HG02938 (cell line): Measurements from ENCODE around the gene RNF220.

ENCODE experiments used
- ATAC-seq: cut with Tn5 transposase; IDR thresholded peaks from one replicate; pipeline ENCODE4 v1.9.1; 2021; ENCODE audit warnings: mild to moderate bottlenecking, moderate library complexity; ENCODE audit not compliant: unreplicated experiment

The RNF220 gene

DNA sequence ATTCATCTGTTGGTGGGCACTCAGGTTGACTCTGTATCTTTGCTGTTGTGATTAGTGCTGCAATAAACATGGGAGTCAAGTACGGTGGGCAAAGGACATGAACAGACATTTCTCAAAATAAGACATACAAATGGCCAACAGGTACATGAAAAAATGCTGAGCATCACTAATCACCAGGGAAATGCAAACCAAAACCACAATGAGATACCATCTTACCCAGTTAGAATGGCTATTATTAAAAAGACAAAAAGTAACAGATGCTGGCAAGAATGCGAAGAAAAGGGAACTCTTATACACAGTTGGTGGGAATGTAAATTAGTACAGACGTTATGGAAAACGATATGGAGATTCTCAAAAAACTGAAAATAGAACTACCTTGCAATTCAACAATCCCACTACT is 170.3 kb downstream of the RNF220 start:
- ATAC-seq: no peak

DNA sequence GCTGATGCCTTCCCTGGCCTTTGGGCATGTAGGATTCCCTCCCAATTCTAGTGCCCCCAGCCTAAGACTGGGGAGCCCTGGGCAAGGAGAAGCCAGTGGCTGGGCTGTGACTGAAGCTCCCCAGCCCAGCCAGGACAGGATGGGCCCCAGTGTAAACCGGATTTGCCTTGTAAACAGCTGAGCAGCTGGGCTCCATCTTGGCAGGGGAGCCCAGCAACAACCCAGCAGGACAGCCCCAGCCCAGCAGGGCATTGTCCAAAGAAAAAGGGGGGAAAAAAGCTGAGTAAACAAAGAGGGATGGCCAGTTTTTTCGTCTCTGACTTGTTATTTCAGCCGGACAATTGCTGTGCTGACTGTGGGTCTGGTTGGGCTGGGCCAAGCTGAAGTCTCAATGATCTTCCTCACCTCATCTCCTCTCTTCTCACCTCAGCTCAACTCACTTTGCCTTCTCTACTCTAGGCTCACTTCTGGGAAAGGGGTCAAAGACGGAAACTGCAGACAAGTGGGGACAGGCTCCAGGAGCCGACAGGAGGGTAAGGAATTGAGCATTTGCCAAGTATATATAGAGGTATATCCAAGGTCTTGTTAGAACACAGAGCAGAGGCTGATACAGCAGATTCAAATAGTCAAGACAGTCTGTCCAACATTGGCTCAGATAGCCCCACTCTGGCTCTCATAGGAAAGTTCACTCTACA is 171.5 kb downstream of the RNF220 start:
- no peak for ATAC-seq

DNA sequence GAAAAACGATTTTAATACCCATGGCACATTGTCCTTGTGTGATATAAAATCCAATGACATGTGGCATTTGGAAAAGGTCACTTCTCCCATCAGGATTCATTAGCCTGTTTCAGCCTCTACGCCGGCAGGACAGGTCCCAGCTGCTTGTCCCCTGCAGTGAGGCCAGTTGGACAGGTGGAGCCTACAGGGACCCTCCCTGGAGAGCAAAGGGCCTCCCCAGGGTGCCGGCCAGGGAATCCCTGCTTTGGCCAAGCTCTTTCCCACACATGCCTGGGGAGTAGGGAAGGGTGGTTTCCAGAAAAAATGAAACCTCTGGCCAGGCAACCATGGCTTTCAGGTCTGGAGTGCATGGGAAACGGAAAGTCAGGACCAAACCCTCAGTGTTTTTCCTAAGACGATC is 176.2 kb downstream of the RNF220 start:
- ATAC-seq: no peak

DNA sequence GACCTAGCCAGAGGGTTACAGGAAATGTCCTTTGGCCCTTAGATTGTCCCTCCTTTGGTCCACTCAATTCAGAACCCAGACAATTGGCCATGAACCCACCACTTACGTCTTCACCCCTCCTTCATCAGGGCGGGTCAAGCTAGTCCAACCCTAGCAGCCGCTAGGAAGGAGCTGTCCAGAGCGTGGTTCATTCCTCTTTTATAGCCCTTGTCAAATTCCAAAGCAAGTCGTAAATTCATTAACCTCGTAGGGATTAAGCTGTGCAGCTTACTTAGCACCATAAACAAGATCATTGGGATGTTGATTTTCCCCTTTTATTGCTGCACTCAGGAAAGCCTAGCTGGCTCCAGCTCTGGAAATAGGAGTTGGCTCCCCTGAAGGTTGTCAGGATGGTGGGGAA is 179.1 kb downstream of the RNF220 start:
- ATAC-seq: no peak

DNA sequence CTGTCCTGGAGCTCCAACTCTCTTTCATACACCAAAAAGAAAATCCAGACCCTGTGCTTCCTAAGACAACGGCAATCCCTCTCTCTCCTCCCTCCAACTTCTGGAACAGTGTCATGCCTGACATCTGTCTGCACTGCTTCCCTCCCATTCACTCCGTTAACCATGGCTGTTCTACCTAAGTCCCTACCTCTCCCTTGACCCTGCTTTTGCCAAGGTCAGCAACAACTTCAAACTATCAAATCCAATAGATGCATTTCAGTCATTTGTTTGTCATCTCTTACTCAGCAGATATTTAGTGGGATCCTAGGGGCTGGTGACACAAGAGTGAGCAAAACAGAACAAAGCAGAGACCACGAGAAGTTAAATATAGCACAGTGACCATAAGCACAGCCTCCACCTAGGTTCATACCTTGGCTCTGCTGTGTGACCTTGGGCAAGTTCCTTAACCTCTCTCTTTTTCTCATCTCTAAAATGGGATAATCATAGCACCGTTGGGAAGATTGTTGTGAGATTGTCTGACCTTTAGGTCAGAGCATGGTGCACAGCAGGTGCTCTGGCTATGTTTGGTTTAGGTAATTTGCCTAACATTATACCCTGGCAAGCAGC is 180.4 kb downstream of the RNF220 start:
- no peak for ATAC-seq

DNA sequence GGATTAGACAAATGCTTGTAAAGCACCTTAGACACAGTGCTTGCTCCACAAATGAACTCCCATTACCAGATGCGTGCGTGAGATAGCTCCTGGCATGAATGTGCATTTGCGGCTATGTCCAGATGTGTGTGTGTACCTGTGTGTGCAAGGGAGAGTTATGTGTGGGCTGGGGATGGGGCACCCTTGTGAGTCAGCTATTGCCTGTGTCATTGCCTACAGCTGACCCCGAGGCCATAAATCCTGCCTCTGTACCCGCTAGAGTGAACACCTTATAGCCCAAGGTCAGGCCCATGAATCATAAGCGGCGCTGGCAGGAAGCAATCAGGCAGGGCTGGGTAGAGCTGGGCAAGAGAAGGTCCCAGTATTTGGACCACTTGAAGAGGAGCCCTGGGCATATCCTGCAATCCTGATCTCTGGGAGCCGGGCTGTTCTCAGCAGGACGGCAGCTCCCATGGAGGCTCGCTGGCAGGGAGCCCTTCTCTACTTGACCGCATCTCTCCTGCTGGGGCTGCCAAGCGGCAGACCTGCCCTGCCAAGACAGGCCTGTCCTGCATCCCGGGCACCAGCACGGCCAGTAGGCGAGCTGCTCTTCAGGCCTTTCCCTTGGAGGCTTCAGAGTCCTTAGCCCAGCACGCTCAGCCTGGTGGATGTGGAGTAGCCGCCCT is 182.9 kb downstream of the RNF220 start:
- ATAC-seq: no peak

DNA sequence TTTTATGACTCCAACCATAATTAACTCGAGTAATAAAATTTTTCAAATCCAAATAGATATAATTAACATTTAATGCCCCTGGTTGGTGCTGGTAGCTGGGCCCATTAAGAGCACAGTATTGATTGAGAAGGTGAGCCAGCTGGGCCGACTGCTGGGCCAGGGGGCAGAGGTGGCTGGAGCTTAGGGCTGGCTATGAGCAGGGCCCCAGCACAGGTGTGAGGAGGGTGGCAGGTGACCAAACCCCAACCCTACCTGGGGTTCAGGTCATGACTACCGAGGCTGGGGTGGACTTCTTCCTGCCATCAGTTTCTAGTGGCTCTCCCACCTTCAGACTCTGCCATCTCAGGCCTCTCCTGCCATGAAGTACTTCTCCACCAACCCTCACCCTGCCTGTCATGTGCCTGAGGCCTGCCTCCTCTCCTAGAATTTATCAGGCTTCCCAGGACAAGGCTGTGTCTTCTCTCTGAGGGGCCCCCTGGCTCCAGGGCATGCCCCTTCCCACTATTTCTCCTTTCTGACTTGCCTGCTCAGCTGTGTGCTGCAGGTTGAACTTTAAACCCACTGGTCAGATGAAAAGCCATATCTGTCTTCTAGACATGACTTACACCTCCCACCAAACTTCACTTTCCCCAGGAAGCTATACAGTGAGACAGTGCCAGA is 183.6 kb downstream of the RNF220 start:
- ATAC-seq: no peak

DNA sequence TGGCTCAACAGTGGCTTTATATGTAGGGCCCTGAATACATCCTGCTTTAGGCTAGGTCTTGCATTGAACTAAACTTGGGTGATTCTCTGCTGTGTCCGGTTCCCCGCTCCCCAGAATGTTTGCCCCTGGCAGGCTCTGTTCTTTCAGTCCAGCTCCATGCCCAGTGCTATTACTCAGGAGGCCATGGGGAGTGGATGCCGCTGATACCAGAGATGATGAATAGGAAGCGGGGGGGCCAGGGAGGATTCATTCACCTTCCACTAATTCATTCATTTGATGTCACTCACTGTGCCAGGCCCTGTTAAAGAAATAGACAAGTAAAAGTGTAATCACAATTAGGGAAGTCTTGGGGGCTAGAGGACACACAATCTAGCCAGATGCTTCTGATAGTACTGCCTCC is 185.4 kb downstream of the RNF220 start:
- ATAC-seq: no peak

DNA sequence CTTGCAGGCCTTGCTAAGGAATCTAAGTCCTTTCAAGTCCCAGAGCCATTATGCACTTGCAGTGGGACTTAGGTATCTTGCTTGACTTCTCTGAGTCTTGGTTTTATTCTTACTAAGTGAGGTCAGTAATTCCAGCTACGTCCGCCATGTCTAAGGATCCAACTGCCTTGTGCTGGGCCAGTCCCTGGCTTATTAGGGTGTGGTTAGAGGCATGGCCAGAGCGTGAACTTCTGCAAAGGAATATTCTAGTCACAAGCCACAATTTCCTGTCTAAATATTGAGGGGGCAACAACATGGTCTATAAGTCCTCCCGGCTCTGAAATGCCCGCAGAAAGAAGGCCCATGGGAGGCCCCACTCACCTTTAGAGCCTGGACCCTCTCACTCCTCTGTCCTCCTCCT is 186.3 kb downstream of the RNF220 start:
- ATAC-seq: no peak

DNA sequence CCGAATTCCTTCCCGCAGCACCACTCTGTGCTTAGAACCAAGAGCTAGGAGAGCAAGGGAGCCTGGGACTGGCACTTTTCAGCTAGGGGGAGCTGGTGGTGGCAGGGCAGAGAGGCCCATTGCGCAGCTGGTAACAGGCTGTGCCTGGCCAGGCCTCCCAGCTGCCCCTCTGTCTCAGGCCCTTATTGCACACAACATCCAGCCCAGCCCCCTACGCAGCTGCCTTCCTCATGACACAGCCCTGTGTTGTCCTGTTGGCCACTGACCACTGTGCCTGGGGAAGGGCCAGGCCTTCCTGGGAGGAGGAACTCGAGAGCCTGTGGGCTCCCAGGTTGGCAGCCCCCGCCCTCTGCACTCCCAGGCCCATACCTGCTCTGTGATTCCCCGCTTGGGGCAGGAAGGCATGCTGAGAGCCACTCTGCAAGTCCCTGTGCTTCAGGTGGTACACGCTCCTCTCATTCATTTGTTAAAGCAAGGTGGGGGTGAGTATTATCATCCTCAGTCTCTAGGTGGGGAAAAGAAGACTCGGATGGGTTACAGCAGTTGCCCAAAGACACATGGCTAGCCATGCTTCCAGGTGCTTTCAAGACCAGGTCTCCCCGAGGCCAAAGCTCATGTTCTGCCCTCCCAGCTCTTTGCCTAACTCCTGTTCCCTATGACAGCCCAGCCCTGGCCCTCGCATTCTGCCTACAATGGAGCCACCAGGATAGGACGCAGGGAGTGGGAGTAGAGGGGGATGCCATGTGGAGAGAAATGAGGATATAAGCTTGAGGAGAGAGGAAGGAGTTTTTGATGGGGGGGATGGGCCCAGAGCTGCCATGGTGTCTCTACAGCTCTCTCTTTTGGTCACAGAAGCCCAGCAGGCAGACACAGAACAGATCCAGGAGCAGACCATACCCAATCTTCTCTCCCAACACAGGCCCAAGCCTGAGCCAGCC is 187.4 kb downstream of the RNF220 start:
- ATAC-seq: no peak

DNA sequence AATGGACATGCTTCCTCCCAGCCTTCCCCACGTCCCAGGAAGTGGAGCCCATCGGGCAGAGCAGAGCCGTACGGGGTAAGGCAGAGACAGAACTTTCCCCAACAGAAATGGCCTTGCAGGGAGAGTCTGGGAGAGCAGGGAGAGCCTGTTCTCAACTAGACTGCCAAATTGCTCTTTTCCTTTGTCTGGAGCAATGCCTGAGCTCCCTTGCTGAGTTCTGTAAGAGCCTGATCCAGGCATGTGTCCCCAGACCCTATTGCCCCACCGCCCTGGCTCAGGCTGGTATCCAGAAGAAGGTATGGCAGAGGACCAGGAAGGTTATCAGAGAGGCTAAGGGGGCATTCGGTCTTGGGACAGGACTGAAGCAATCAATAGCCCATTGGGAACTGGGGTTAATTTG is 189.3 kb downstream of the RNF220 start:
- ATAC-seq: no peak

DNA sequence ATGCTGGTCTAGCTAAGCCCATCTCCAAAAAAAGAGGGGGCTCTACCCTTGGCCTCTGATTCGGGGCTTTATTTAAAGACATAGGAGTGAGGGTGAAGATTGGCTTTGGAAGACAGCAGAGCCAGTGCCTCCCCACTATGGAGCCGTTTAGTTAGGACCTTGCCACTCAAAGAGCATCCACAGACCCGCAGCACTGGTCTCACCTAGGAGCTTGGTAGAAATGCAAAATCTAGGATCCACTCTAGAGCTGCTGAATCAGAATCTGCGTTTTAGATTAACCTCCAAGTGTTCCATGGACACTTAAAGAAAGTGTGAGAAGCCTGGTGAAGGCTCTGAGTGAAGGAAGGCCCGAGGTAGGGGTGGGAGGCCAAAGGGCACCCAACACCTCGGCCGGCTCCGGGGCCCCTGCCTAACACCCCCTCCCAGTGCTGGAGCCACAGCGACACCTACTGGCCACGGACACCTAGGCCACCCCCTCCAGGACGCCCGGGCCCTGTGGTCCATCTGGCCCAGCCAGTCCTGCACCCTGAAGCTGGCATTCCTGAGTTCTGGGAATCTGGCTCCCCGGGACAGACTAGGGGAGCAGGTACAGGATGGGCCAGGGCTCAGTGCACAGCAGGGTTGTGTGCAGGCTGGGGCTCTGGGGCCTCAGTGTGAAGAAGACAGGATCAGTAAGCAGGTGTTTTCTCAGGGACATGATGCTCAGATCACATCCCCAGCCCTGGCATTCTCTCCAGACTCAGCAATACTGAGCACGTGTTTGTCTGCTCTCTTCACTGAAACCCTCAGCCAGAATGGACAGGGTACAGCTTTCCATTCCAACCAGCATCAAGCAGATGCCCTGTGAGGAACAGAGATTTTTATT is 190.0 kb downstream of the RNF220 start:
- no peak for ATAC-seq

DNA sequence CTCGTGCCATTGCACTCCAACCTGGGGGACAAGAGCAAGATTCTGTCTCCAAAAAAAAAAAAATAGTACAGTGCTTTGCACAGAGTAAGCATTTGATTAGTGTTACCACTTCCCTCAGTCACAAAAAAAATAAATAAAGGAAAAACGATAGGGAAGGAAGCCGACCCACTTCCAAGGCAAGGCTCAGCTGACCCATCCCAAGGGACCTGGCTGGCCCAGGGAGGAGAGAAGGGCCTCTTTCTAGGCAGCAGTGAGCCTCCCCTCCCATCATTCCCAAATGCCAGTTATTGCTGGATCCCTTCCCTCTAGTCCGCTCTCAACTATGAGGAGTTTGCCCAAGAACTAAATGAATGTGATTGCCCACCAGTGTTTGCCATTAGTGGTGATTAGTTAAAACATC is 191.5 kb downstream of the RNF220 start:
- no peak for ATAC-seq

DNA sequence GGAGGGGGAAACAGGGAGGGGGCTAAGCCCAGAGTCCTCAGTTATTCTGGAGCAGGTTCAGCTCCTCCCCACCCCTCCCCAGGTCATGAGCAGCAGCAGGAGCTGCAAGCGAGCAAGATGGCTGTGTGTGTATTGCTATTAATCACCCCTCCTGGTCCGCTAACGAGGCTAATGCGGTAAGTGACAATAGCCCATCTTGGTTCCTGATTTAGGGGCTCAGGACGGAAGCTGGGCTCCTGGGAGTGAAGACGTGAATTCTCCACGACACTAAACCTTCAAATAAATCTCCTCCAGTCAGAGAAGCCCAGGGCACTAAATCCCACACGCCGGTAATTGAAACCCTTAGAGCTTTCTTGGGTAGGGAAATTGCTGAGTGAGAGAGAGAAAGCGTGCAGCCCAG is 193.1 kb downstream of the RNF220 start:
- no peak for ATAC-seq

DNA sequence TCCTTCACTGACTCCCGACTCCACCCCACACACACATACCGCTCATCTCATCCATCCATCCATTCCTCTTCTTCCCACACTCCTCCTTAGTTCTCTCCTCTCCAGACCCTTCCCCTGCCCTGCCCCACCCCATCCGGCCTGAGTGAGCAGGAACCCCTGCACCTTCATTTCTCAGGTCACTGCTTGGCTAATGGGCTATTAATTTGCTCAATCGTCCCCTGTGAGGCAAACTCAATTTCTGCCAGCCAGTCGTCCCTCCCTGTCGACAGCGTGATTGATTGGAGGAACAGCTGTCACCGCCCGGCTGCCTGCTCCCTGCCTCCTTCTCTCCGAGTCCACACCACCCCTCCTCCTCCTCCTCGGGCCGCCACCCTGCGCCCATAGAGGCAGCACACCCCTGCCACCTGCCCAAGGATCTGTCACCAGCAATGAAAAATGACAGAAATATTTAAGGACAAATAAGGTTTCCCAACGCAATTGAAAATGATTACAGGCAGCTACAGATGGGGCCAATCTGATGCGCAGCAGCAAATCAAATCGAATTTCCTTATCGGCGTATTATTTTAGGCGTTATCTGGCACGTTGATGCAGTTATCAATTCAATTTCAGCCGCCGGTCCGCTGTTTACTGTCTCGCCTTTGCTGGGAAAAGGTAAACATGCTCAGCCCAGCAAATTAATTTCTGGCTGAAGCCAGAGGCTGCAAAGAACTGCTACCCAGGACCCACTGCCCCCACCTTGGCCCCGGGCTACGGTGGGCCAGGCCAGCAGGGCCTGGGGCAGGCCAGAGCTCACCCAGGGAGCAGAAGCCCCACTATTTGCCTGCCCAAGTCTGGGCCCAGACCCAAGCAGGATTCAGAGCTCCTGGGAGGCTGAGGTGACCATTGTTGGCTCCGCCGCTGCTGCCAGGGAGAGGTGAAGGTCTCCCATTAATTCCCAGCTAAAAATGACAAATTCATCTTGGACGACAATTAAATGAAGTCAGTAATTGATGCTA is 197.9 kb downstream of the RNF220 start:
- ATAC-seq: no peak

DNA sequence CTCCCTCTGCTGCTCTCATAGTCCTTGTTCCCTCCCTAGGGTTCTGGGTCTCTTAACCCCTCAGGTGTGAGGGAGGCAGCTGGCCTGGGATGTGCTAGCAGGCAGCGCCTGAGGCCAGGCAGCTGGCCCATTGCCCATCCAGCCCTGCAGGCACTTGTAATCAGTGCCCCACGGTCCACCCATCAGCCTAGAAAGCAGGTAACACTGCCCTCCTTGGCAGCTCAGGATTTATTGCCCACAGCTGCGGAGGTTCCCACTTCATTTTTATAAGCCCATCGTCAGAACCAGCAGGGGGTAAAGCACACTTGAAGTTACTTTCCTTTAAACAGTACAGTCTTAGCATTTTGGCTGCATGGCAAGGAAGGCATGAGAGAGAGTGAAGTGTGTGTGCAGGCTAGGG is 198.7 kb downstream of the RNF220 start:
- no peak for ATAC-seq

DNA sequence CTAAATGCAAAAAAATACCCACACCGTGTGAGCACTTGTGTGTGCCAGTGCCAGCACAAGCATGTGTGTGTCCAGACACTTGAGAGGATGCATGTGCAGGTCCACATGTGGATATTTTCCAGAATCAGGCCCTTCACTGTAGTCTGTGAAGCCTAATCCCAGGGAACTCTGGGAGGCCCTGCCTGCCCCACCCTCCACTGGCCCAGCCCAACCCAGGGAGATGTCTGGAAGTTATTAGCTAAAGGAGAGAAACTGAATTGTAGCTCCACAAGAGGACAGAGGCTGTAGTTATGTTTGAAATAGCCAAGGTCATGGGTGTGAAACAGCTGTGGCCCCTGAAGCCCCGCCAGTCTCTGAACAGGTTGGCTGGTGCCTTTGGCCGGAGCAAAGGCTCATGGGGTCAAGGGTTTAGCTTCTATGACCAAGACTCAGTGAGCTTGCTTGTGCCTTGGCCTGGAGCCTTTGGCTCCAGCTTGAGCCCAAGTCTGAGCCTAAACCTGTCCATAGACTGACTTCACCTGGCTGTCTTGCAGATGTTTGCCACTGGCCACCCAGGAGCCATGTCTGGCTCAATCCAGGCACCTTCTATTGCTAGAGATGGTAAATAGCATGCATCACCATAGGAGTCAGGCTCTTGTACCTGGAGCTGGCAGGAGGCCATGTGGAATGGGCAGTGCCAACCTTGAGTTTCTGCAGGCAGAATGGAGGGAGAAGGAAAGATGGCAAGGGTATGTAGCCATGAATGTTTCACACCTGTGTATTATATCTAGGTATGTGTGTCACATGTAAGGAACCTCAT is 199.3 kb downstream of the RNF220 start:
- ATAC-seq: no peak
